GM21619 (cell line): ENCODE data around the gene RTP3.
"Not testable (repeated sequence)": the region's sequence is repeated elsewhere in the genome, so short reads cannot be mapped to it uniquely, and the experiment has no call there.

Experiments used
- ATAC-seq: cut with Tn5 transposase; IDR thresholded peaks from one replicate; pipeline ENCODE4 v1.9.1; 2021; ENCODE audit not compliant: unreplicated experiment

The RTP3 gene

GRCh38 chr3:46517016-46517783, 19.4 kb downstream of the RTP3 start:
- no peak for ATAC-seq

- ATAC-seq = no peak
Observed at GRCh38 chr3:46517784-46518181, 20.0 kb downstream of the RTP3 start.

GRCh38 chr3:46519952-46520351, 22.2 kb downstream of the RTP3 start:
- ATAC-seq = no peak

- ATAC-seq = no peak
Observed at GRCh38 chr3:46520531-46520930, 22.8 kb downstream of the RTP3 start.

- ATAC-seq = no peak
Observed at GRCh38 chr3:46521096-46521495, 23.3 kb downstream of the RTP3 start.

GRCh38 chr3:46522201-46522600, 24.4 kb downstream of the RTP3 start:
- not testable (repeated sequence) for ATAC-seq

- no peak for ATAC-seq
Observed at GRCh38 chr3:46523556-46523955, 25.8 kb downstream of the RTP3 start.

- ATAC-seq = no peak
Observed at GRCh38 chr3:46524008-46524407, 26.2 kb downstream of the RTP3 start.

GRCh38 chr3:46524832-46525231, 27.1 kb downstream of the RTP3 start:
- ATAC-seq = no peak

- no peak for ATAC-seq
Observed at GRCh38 chr3:46527239-46527638, 29.5 kb downstream of the RTP3 start.

- ATAC-seq = no peak
Observed at GRCh38 chr3:46533091-46533490, 35.3 kb downstream of the RTP3 start.

GRCh38 chr3:46535746-46536145, 38.0 kb downstream of the RTP3 start:
- ATAC-seq = no peak

- no peak for ATAC-seq
Observed at GRCh38 chr3:46536758-46537157, 39.0 kb downstream of the RTP3 start.

GRCh38 chr3:46537316-46537715, 39.5 kb downstream of the RTP3 start:
- ATAC-seq = no peak

GRCh38 chr3:46537779-46538178, 40.0 kb downstream of the RTP3 start:
- ATAC-seq = no peak

GRCh38 chr3:46538425-46538802, 40.6 kb downstream of the RTP3 start:
- ATAC-seq = not testable (repeated sequence)

- peak; percentile 77 for ATAC-seq
Observed at GRCh38 chr3:46538803-46539442, 41.1 kb downstream of the RTP3 start.

GRCh38 chr3:46539443-46540005, 41.7 kb downstream of the RTP3 start:
- no peak for ATAC-seq

- ATAC-seq = no peak
Observed at GRCh38 chr3:46540550-46540949, 42.8 kb downstream of the RTP3 start.

GRCh38 chr3:46541835-46542234, 44.1 kb downstream of the RTP3 start:
- no peak for ATAC-seq

GRCh38 chr3:46542344-46542743, 44.6 kb downstream of the RTP3 start:
- ATAC-seq = no peak

GRCh38 chr3:46542801-46543201, 45.0 kb downstream of the RTP3 start:
- no peak for ATAC-seq
